Gastrocnemius medialis (tissue), 4 donors: ENCODE results near the gene RAI1.

Experiments used
- POLR2A ChIP-seq, 2 donors: fragments of 450-650 bp; IDR thresholded peaks; one replicate each; pipeline ENCODE4 v1.6.1; 2017; ENCODE audit warnings: antibody characterized with exemption in 2 of 2, mild to moderate bottlenecking in 2 of 2, moderate library complexity in 2 of 2
- TF ChIP-seq, protein P1 (sequence below), 5 experiments: fragments of 450-650 bp in 3 of 5; fragments of 200-600 bp in 2 of 5; sonication (generic) in 2 of 5; IDR thresholded peaks in 4 of 5; conservative IDR thresholded peaks in 1 of 5; 1 replicate in 4 of 5; 2 replicates in 1 of 5; pipeline ENCODE4 v1.5.1; 2016 to 2019; ENCODE audit warnings: antibody characterized with exemption in 5 of 5, mild to moderate bottlenecking in 3 of 5, moderate library complexity in 3 of 5

DNA sequence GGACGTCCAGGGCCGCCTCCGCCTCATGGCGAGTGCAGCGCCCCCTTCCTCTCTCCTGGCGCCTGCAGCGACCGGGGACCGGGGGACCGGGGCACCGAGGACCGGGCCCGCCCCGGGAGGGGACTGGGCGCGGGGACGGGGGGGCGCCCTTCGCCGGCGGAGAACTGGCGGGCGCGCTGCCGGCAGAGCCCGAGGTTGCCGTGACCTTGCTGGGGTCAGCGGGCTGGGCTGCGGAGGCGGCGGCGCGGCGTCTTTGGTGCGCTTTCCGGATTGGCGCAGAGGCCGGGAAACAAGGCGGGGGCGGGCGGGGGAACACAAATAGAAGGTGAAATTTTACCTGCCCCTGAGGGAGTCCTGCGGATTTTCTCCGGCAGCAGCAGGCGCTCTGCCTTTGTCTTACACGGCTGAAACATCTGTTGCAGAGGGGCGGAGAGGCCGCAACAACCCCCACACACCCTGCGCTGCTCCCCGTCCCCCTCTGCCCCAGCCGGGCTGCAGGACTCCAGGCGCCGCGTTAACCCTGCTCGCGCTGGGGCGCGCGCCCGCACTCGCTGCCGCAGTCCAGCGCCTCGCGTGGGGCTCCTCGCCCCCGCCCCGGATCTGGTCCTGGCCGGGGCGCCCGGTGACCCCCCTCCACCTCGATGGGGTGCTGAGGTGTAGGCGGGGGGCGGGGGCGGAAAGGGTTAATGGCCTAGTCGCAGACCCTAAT is 102.0 kb downstream of the RAI1 start:
- peak; percentile 65 to 78 for TF ChIP-seq POLR2A (IDR thresholded peaks at IDR 0.05)
- TF ChIP-seq, protein P1, sequence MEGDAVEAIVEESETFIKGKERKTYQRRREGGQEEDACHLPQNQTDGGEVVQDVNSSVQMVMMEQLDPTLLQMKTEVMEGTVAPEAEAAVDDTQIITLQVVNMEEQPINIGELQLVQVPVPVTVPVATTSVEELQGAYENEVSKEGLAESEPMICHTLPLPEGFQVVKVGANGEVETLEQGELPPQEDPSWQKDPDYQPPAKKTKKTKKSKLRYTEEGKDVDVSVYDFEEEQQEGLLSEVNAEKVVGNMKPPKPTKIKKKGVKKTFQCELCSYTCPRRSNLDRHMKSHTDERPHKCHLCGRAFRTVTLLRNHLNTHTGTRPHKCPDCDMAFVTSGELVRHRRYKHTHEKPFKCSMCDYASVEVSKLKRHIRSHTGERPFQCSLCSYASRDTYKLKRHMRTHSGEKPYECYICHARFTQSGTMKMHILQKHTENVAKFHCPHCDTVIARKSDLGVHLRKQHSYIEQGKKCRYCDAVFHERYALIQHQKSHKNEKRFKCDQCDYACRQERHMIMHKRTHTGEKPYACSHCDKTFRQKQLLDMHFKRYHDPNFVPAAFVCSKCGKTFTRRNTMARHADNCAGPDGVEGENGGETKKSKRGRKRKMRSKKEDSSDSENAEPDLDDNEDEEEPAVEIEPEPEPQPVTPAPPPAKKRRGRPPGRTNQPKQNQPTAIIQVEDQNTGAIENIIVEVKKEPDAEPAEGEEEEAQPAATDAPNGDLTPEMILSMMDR (IDR thresholded peaks at IDR 0.05 in 4 of 5, conservative IDR thresholded peaks at IDR 0.05 in 1 of 5): peak in 2 of 5 experiments; percentile 11 to 20
